Activated T-cell treated with anti-CD3 and anti-CD28 coated beads, Interleukin-2, amount 50 U/mL, for 72 hours (primary cell): ENCODE results near the gene OGFRL1. TPM values are rescaled to one million over a fixed set of nuclear protein-coding genes. Genes with fewer than 3 reads are reported as not detected.

Source experiments
- ATAC-seq, 2 donors: fragments of 150-1000 bp; cut with Tn5 transposase; replicated peaks in 1 of 2; 2 replicates each; pipeline ENCODE4 v1.10.0; 2021; ENCODE audit warnings: moderate library complexity in 2 of 2, mild to moderate bottlenecking in 1 of 2
- DNase-seq, 2 donors: peaks; one replicate each; pipeline ENCODE4 v3.0.0; 2021 to 2022; ENCODE audit warnings: mixed read lengths in 1 of 2
- H3K27ac Mint-ChIP-seq: one replicate; pipeline ENCODE4 v1.8.0; 2022; ENCODE audit warnings: mild to moderate bottlenecking, moderate library complexity, mixed read lengths
- H3K27me3 Mint-ChIP-seq: one replicate; pipeline ENCODE4 v1.8.0; 2022; ENCODE audit warnings: low read depth, mixed read lengths
- H3K36me3 Mint-ChIP-seq, 2 donors: one replicate each; pipeline ENCODE4 v1.8.0; 2022; ENCODE audit warnings: mixed read lengths in 2 of 2, mild to moderate bottlenecking in 1 of 2; ENCODE audit not compliant: insufficient read depth in 2 of 2
- H3K4me1 Mint-ChIP-seq: one replicate; pipeline ENCODE4 v1.8.0; 2022; ENCODE audit warnings: low read depth, mixed read lengths
- H3K4me3 Mint-ChIP-seq, 2 donors: one replicate each; pipeline ENCODE4 v1.8.0; 2022; ENCODE audit warnings: mild to moderate bottlenecking in 2 of 2, mixed read lengths in 2 of 2, moderate library complexity in 2 of 2
- H3K9me3 Mint-ChIP-seq, 2 donors: one replicate each; pipeline ENCODE4 v1.8.0; 2022; ENCODE audit warnings: mixed read lengths in 2 of 2
- total RNA-seq, 2 donors: library from RNA; stranded (reverse); gene quantifications; one replicate each; pipeline ENCODE4 v1.2.3, GENCODE V29; 2022

The OGFRL1 gene
- total RNA-seq, 2 donors from 2014 or later: 6.0 to 6.7 TPM

GRCh38 chr6:71292001-71292400 is 3.4 kb downstream of the OGFRL1 start:
- H3K27ac Mint-ChIP-seq: peak overlapping the region; percentile 11
- peak overlapping the region in 1 of 2 donors; percentile 29 for H3K4me3 Mint-ChIP-seq
- H3K9me3 Mint-ChIP-seq: no peaks in the 10 kb centered on the region
- peaks cover 39% of the 10 kb centered on the region for H3K4me1 Mint-ChIP-seq
- peaks cover 2 to 5% of the 10 kb centered on the region in 2 donors for H3K36me3 Mint-ChIP-seq
- DNase-seq (no peak), ATAC-seq (no peak)
- H3K27me3 Mint-ChIP-seq: peaks cover 9% of the 10 kb centered on the region

DNA sequence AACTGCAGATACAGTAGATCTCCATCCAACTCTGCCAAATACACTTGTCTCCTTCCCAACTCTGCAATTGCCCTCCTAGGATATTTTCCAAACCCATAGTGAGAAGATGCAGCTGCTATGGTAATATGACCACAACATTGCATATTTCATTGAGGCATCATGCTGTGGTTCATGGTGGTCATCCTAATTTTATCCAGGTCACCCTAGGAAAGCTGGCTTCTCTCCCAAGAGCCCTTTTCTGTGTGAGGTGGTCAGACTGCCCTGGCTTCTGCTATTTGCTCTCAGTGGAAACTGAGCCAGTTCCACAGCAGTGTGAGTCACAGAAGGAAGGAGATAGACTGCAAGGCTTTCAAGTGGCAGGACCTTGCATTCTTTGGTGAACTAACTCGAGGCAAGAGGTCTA is 5.5 kb downstream of the OGFRL1 start:
- Mint-ChIP-seq H3K4me3 (no peak overlapping the region), H3K27me3 (peaks cover 9% of the 10 kb centered on the region), H3K9me3 (no peaks in the 10 kb centered on the region), H3K4me1 (peaks cover 30% of the 10 kb centered on the region), H3K36me3 (peaks cover 2 to 6% of the 10 kb centered on the region in 2 donors), H3K27ac (no peak overlapping the region)
- ATAC-seq (no peak), DNase-seq (no peak)

- no peaks in the 10 kb centered on the region for H3K4me1 Mint-ChIP-seq
- H3K27ac Mint-ChIP-seq: no peak overlapping the region
- H3K36me3 Mint-ChIP-seq: peaks cover 2 to 5% of the 10 kb centered on the region in 2 donors
- no peaks in the 10 kb centered on the region for H3K9me3 Mint-ChIP-seq
- DNase-seq: no peak
- no peaks in the 10 kb centered on the region for H3K27me3 Mint-ChIP-seq
- H3K4me3 Mint-ChIP-seq: no peak overlapping the region
- ATAC-seq: no peak
Measured at GRCh38 chr6:71298459-71298858, 9.8 kb downstream of the OGFRL1 start.

- Mint-ChIP-seq H3K4me3 (no peak overlapping the region), H3K27ac (no peak overlapping the region), H3K4me1 (no peaks in the 10 kb centered on the region), H3K36me3 (peaks cover 0 to 5% of the 10 kb centered on the region in 2 donors), H3K27me3 (no peaks in the 10 kb centered on the region), H3K9me3 (no peaks in the 10 kb centered on the region)
- no peak for ATAC-seq
- DNase-seq: no peak
Measured at GRCh38 chr6:71299541-71300470, 11.2 kb downstream of the OGFRL1 start.

GRCh38 chr6:71300561-71301168 is 12.1 kb downstream of the OGFRL1 start:
- no peaks in the 10 kb centered on the region for H3K9me3 Mint-ChIP-seq
- peaks cover 0 to 5% of the 10 kb centered on the region in 2 donors for H3K36me3 Mint-ChIP-seq
- no peak overlapping the region for H3K4me3 Mint-ChIP-seq
- ATAC-seq: no peak
- peaks cover 3% of the 10 kb centered on the region for H3K4me1 Mint-ChIP-seq
- DNase-seq: no peak
- H3K27me3 Mint-ChIP-seq: no peaks in the 10 kb centered on the region
- H3K27ac Mint-ChIP-seq: no peak overlapping the region

DNA sequence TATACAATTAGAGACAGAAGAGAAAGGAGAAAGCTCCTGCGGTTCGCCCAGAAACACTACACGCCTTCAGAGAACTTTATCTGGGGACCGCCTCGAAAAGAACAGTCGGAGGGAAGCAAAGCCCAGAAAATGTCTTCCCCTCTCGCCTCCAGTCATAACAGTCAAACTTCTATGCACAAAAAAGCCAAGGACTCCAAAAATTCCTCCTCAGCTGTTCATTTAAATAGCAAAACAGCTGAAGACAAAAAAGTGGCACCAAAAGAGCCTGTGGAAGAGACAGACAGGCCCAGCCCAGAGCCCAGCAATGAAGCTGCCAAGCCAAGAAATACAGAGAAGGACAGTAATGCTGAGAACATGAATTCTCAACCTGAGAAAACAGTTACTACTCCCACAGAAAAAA is 12.9 kb downstream of the OGFRL1 start:
- DNase-seq (no peak), ATAC-seq (no peak)
- peaks cover 5% of the 10 kb centered on the region for H3K4me1 Mint-ChIP-seq
- H3K4me3 Mint-ChIP-seq: no peak overlapping the region
- no peaks in the 10 kb centered on the region for H3K27me3 Mint-ChIP-seq
- no peak overlapping the region for H3K27ac Mint-ChIP-seq
- peaks cover 0 to 5% of the 10 kb centered on the region in 2 donors for H3K36me3 Mint-ChIP-seq
- no peaks in the 10 kb centered on the region for H3K9me3 Mint-ChIP-seq

DNA sequence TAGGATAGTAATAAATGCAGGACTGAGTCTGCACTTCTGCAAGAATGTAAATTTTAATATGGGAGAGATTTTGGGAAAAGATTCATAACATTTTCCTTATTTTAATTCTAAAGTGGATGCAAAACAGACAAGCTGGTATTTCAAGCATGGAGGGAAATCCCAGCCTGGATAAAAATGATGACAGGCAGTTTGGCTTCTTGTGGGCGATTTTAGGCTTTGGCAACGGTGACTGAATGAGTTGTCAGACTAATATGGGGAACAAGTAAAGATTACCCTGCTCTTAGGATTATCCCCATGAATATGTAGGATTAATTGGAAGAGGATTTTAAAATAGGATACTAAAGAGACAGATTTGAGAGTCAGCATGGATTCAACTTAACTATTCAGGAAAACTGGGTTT is 21.0 kb downstream of the OGFRL1 start:
- DNase-seq (no peak), ATAC-seq (no peak)
- Mint-ChIP-seq H3K4me1 (peaks cover 5% of the 10 kb centered on the region), H3K27me3 (peaks cover 12% of the 10 kb centered on the region), H3K4me3 (no peak overlapping the region), H3K27ac (no peak overlapping the region), H3K36me3 (no peaks in the 10 kb centered on the region), H3K9me3 (no peaks in the 10 kb centered on the region)

DNA sequence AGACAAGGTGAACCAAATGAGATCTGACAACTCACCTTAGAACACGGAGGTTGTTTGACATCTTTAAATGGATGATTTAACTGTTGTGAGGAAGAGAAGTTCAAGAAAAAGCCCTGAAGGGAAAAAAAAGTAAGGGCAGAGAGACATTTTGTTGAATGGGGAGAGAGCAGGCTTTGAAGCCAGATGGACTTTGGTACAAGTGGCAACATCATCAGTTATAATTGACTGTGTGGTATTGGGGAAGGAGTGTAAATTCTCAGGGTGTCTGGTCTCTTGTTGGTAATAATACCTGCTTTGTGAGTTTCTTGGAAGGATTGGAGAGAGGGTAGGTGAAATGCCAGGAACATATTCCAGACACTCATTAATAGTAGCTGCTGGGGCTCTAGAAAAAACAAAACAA is 21.6 kb downstream of the OGFRL1 start:
- Mint-ChIP-seq H3K36me3 (no peaks in the 10 kb centered on the region), H3K27me3 (peaks cover 12% of the 10 kb centered on the region), H3K27ac (no peak overlapping the region), H3K4me1 (peaks cover 5% of the 10 kb centered on the region), H3K4me3 (no peak overlapping the region), H3K9me3 (no peaks in the 10 kb centered on the region)
- DNase-seq (no peak), ATAC-seq (no peak)

- DNase-seq: no peak
Measured at GRCh38 chr6:71312089-71312488, 23.5 kb downstream of the OGFRL1 start.

GRCh38 chr6:71317441-71317840 is 28.8 kb downstream of the OGFRL1 start:
- peaks cover 3% of the 10 kb centered on the region for H3K27me3 Mint-ChIP-seq
- no peaks in the 10 kb centered on the region for H3K9me3 Mint-ChIP-seq
- H3K4me3 Mint-ChIP-seq: no peak overlapping the region
- H3K36me3 Mint-ChIP-seq: no peaks in the 10 kb centered on the region
- no peak for ATAC-seq
- peaks cover 6% of the 10 kb centered on the region for H3K4me1 Mint-ChIP-seq
- no peak overlapping the region for H3K27ac Mint-ChIP-seq
- no peak for DNase-seq

More at GRCh38 chr6:71312089-71312488, 23.5 kb downstream of the OGFRL1 start:
- Mint-ChIP-seq H3K27me3 (peaks cover 12% of the 10 kb centered on the region), H3K9me3 (no peaks in the 10 kb centered on the region), H3K27ac (no peak overlapping the region), H3K4me1 (no peaks in the 10 kb centered on the region), H3K4me3 (no peak overlapping the region), H3K36me3 (no peaks in the 10 kb centered on the region)
- ATAC-seq: no peak

DNA sequence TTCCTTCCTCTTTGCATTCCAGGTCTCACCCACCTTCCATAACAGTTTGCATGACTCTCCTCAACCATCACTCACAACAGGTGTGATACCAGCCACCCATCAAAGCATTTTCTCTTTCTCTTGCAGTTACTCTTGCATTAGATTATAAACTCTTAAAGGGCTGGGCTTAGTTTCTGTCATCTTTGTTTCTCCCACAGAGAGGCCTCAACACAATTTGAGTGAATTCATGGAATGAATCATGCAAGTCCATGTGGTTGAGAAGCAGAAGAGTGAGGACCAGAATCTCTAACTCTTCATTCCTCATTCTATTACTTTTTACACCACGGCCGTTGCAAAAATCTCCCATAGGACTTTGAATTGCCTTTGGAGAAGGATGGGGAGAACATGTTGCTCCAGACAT is 31.4 kb downstream of the OGFRL1 start:
- no peak for ATAC-seq
- Mint-ChIP-seq H3K27me3 (no peaks in the 10 kb centered on the region), H3K4me3 (no peak overlapping the region), H3K36me3 (no peaks in the 10 kb centered on the region), H3K4me1 (peaks cover 6% of the 10 kb centered on the region), H3K27ac (no peak overlapping the region), H3K9me3 (no peaks in the 10 kb centered on the region)
- DNase-seq: no peak

- ATAC-seq (no peak), DNase-seq (no peak)
- Mint-ChIP-seq H3K27me3 (no peaks in the 10 kb centered on the region), H3K4me1 (peaks cover 6% of the 10 kb centered on the region), H3K4me3 (no peak overlapping the region), H3K36me3 (no peaks in the 10 kb centered on the region), H3K27ac (no peak overlapping the region), H3K9me3 (no peaks in the 10 kb centered on the region)
Measured at GRCh38 chr6:71321314-71321713, 32.7 kb downstream of the OGFRL1 start.

GRCh38 chr6:71324194-71324785 is 35.7 kb downstream of the OGFRL1 start:
- H3K27ac Mint-ChIP-seq: no peak overlapping the region
- no peak for ATAC-seq

More at GRCh38 chr6:71324194-71324785, 35.7 kb downstream of the OGFRL1 start:
- no peaks in the 10 kb centered on the region for H3K36me3 Mint-ChIP-seq
- no peak for DNase-seq
- H3K4me1 Mint-ChIP-seq: peaks cover 6% of the 10 kb centered on the region
- H3K9me3 Mint-ChIP-seq: no peaks in the 10 kb centered on the region
- no peaks in the 10 kb centered on the region for H3K27me3 Mint-ChIP-seq
- no peak overlapping the region for H3K4me3 Mint-ChIP-seq
